Ectodermal cell (in vitro differentiated cells): ENCODE data around the gene MRPL41.
"Not testable (repeated sequence)": the region's sequence is repeated elsewhere in the genome, so short reads cannot be mapped to it uniquely, and the experiment has no call there.

ENCODE experiments used
- H3K27ac ChIP-seq: 2 replicates; pipeline ENCODE4 v1.7.0; 2013; ENCODE audit warnings: mild to moderate bottlenecking, low read depth, low read length; ENCODE audit not compliant: insufficient read depth, poor library complexity, severe bottlenecking
- H3K27me3 ChIP-seq: 2 replicates; pipeline ENCODE4 v1.7.0; 2013; ENCODE audit warnings: mild to moderate bottlenecking, low read length; ENCODE audit not compliant: insufficient read depth, control insufficient read depth, poor library complexity, severe bottlenecking
- H3K36me3 ChIP-seq: one replicate; pipeline ENCODE4 v1.7.0; 2013; ENCODE audit warnings: low read length; ENCODE audit not compliant: control insufficient read depth, insufficient read depth
- H3K4me1 ChIP-seq: one replicate; pipeline ENCODE4 v1.7.0; 2013; ENCODE audit warnings: low read length; ENCODE audit not compliant: control insufficient read depth, insufficient read depth
- H3K4me3 ChIP-seq: 2 replicates; pipeline ENCODE4 v1.7.0; 2013; ENCODE audit warnings: low read depth, low read length, control low read depth; ENCODE audit not compliant: insufficient read depth
- H3K9me3 ChIP-seq: 2 replicates; pipeline ENCODE4 v1.7.0; 2013; ENCODE audit warnings: mild to moderate bottlenecking, low read length, moderate library complexity; ENCODE audit not compliant: control insufficient read depth
- WGBS, 2 experiments: methylation state at CpG; one replicate each; pipeline ENCODE4 v1.1.7; 2013; ENCODE audit warnings: missing lambda C conversion rate in 2 of 2; 5-methylcytosine and 5-hydroxymethylcytosine counted together

Gene MRPL41

DNA sequence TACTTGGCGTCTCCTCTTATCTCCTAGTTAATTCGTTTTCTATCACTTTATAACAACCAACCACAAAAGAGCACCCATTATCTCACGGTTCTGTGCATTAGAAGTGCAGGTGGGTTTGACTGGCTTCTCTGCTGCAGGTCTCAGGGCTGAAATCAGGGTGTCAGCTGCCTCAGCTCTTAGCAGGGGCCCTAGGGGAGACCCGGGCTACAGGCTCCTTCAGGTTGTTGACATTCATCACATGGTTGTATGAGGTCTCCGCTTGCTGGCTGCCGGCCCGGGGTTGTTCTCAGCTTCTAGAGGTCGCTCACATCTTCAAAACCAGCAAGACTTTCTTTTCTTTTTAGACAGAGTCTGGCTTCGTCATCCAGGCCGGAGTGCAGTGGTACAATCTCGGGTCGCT lies 41.5 kb downstream of the MRPL41 start:
- 90 to 91% methylated on average over 12 of the region's 12 CpGs for WGBS, 2 experiments
- no peak overlapping the region for H3K4me3 ChIP-seq
- no peaks in the 10 kb centered on the region for H3K27me3 ChIP-seq
- H3K36me3 ChIP-seq, result peaks cover 4% of the 10 kb centered on the region
- no peaks in the 10 kb centered on the region for H3K9me3 ChIP-seq
- H3K4me1 ChIP-seq, result peaks cover 9% of the 10 kb centered on the region
- no peak overlapping the region for H3K27ac ChIP-seq

DNA sequence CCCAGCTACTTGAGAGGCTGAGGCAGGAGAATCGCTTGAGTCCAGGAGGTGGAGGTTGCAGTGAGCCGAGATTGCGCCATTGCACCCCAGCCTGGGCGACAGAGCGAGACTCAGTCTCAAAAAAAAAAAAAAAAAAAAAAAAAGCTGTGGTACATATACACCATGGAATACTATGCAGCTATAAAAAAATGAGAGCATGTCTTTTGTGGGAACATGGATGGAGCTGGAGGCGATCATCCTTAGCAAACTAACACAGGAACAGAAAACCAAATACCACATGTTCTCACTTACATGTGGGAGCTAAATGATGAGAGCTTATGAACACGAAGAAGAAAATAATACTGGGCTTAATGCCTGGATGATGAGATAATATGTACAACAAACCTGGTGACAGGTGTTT lies 44.9 kb downstream of the MRPL41 start:
- not testable (repeated sequence) for H3K27ac ChIP-seq
- WGBS, 2 experiments, result 93 to 94% methylated on average over 3 to 5 of the region's 7 CpGs

DNA sequence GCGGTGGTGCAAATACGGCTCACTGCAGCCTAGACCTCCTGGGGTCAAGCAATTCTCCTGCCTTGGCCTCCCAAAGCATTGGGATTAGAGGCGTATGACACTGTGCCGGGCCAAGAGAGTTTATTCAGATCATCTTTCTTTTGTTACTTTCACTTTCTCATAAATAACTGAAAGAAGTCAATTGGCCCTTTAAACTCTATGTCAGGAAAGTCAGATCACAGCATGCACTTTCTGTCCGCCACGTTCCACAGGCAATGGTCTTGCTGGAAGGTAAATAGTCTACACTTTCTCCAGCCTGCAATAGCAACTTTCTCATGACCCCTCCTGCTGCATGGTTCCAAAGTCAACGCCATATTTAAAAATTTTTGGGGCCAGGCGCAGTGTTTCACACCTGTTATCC lies 47.3 kb downstream of the MRPL41 start:
- no peaks in the 10 kb centered on the region for H3K36me3 ChIP-seq
- H3K9me3 ChIP-seq, result no peaks in the 10 kb centered on the region
- peaks cover 4% of the 10 kb centered on the region for H3K4me1 ChIP-seq
- no peak overlapping the region for H3K4me3 ChIP-seq
- no peak overlapping the region for H3K27ac ChIP-seq
- WGBS, 2 experiments, result 84 to 85% methylated on average over 8 of the region's 8 CpGs
- H3K27me3 ChIP-seq, result peaks cover 7% of the 10 kb centered on the region

More for the DNA sequence above, 44.9 kb downstream of the MRPL41 start:
- not testable (repeated sequence) for H3K27me3 ChIP-seq, H3K4me3 ChIP-seq, H3K9me3 ChIP-seq, H3K4me1 ChIP-seq, H3K36me3 ChIP-seq
